WTC11 (cell line): ENCODE results near the gene IL6R. TPM values are rescaled to one million over a fixed set of nuclear protein-coding genes. Genes with fewer than 3 reads are reported as not detected.

Experiments used
- ATAC-seq: fragments of 200-7000 bp; cut with Tn5 transposase; 2 replicates; pipeline ENCODE4 v1.10.0; 2021; ENCODE audit warnings: mild to moderate bottlenecking, moderate library complexity
- CTCF ChIA-PET: fragments of 300-600 bp; sonication (Branson Sonifier 250); formaldehyde crosslinking; loops from one replicate; lab custom pipeline; 2021; ENCODE audit warnings: antibody characterized with exemption; lab: Charles Lee
- POLR2A ChIA-PET: fragments of 350-600 bp; sonication (Branson Sonifier 250); formaldehyde crosslinking; loops from one replicate; lab custom pipeline; 2021; ENCODE audit warnings: antibody characterized with exemption; lab: Charles Lee
- DNase-seq: peaks from one replicate; pipeline ENCODE4 v3.0.0; 2021; ENCODE audit warnings: low spot score
- H3K27ac Mint-ChIP-seq: 2 replicates; pipeline ENCODE4 v1.8.0; 2021; ENCODE audit warnings: mixed read lengths
- H3K27me3 Mint-ChIP-seq: 2 replicates; pipeline ENCODE4 v1.8.0; 2021; ENCODE audit warnings: low read depth, mild to moderate bottlenecking, moderate library complexity, mixed read lengths
- H3K36me3 Mint-ChIP-seq: 2 replicates; pipeline ENCODE4 v1.8.0; 2021; ENCODE audit warnings: mixed read lengths
- H3K4me1 Mint-ChIP-seq: 2 replicates; pipeline ENCODE4 v1.8.0; 2022; ENCODE audit warnings: mixed read lengths
- H3K4me3 Mint-ChIP-seq: 2 replicates; pipeline ENCODE4 v1.8.0; 2021; ENCODE audit warnings: mild to moderate bottlenecking, moderate library complexity, mixed read lengths
- H3K9me3 Mint-ChIP-seq: 2 replicates; pipeline ENCODE4 v1.8.0; 2021; ENCODE audit warnings: mixed read lengths
- ATF1 ChIP-seq: sonication (generic); formaldehyde crosslinking; IDR thresholded peaks from 2 replicates; pipeline ENCODE4 v1.8.1; 2023; ENCODE audit warnings: mild to moderate bottlenecking, moderate library complexity, missing genetic modification reagents
- ATF3 ChIP-seq: sonication (generic); formaldehyde crosslinking; conservative IDR thresholded peaks from 2 replicates; pipeline ENCODE4 v1.8.1; 2022; ENCODE audit warnings: mild to moderate bottlenecking, missing genetic modification reagents
- E2F4 ChIP-seq: sonication (generic); formaldehyde crosslinking; IDR thresholded peaks from 2 replicates; pipeline ENCODE4 v1.8.1; 2022; ENCODE audit warnings: low read depth, mild to moderate bottlenecking, moderate library complexity, missing genetic modification reagents, borderline replicate concordance
- ERG ChIP-seq: fragments of 250-450 bp; sonication (Bioruptor Pico); IDR thresholded peaks from 2 replicates; pipeline ENCODE4 v1.8.0; 2021; ENCODE audit warnings: mild to moderate bottlenecking
- FOXJ3 ChIP-seq: sonication (generic); formaldehyde crosslinking; IDR thresholded peaks from 2 replicates; pipeline ENCODE4 v1.9.0; 2021; ENCODE audit warnings: missing genetic modification reagents, mild to moderate bottlenecking, borderline replicate concordance
- FOXK1 ChIP-seq: sonication (generic); formaldehyde crosslinking; IDR thresholded peaks from 2 replicates; pipeline ENCODE4 v1.8.0; 2022; ENCODE audit warnings: mild to moderate bottlenecking, moderate library complexity, missing genetic modification reagents
- HMGXB4 ChIP-seq: sonication (generic); formaldehyde crosslinking; IDR thresholded peaks from 2 replicates; pipeline ENCODE4 v1.8.1; 2023; ENCODE audit warnings: mild to moderate bottlenecking, moderate library complexity, missing genetic modification reagents
- MAX ChIP-seq: sonication (generic); formaldehyde crosslinking; IDR thresholded peaks from 2 replicates; pipeline ENCODE4 v1.8.0; 2022; ENCODE audit warnings: mild to moderate bottlenecking, missing genetic modification reagents
- MYBL2 ChIP-seq: sonication (generic); formaldehyde crosslinking; IDR thresholded peaks from 2 replicates; pipeline ENCODE4 v1.8.1; 2023; ENCODE audit warnings: mild to moderate bottlenecking, moderate library complexity, missing genetic modification reagents
- TP53 ChIP-seq: sonication (generic); formaldehyde crosslinking; IDR thresholded peaks from 2 replicates; pipeline ENCODE4 v1.8.1; 2023; ENCODE audit warnings: mild to moderate bottlenecking, missing genetic modification reagents
- USF2 ChIP-seq: sonication (generic); formaldehyde crosslinking; IDR thresholded peaks from 2 replicates; pipeline ENCODE4 v1.8.1; 2023; ENCODE audit warnings: mild to moderate bottlenecking, missing genetic modification reagents, moderate library complexity
- ZMAT4 ChIP-seq: fragments of 250-450 bp; sonication (Bioruptor Pico); IDR thresholded peaks from 2 replicates; pipeline ENCODE4 v1.9.0; 2021; ENCODE audit warnings: mild to moderate bottlenecking
- ZNF317 ChIP-seq: sonication (generic); formaldehyde crosslinking; IDR thresholded peaks from 2 replicates; pipeline ENCODE4 v1.8.1; 2023; ENCODE audit warnings: low read depth, mild to moderate bottlenecking, moderate library complexity, missing genetic modification reagents, borderline replicate concordance
- ZNF416 ChIP-seq: fragments of 250-450 bp; sonication (Bioruptor Pico); IDR thresholded peaks from 2 replicates; pipeline ENCODE4 v1.9.0; 2021; ENCODE audit warnings: mild to moderate bottlenecking, inconsistent platforms
- ZNF425 ChIP-seq: fragments of 250-450 bp; sonication (Bioruptor Pico); conservative IDR thresholded peaks from 2 replicates; pipeline ENCODE4 v1.9.0; 2021; ENCODE audit warnings: mild to moderate bottlenecking
- ZNF512 ChIP-seq: sonication (generic); formaldehyde crosslinking; IDR thresholded peaks from 2 replicates; pipeline ENCODE4 v1.8.1; 2022; ENCODE audit warnings: missing genetic modification reagents, borderline replicate concordance
- ZSCAN18 ChIP-seq: fragments of 250-450 bp; sonication (Bioruptor Pico); IDR thresholded peaks from 2 replicates; pipeline ENCODE4 v2.1.2; 2022; ENCODE audit warnings: mild to moderate bottlenecking, moderate library complexity
- total RNA-seq: library from RNA; stranded (reverse); gene quantifications from 3 replicates; pipeline ENCODE4 v1.2.3, GENCODE V29; 2021

The IL6R gene
- total RNA-seq, 1 experiment from 2014 or later: 7.0 TPM

GRCh38 chr1:154446292-154446691 lies 41.1 kb downstream of the IL6R start (continued):
- no peak for TF ChIP-seq MAX (CRISPR knock-in tag)
- TF ChIP-seq HMGXB4 (CRISPR knock-in tag): no peak
- no peak for TF ChIP-seq USF2 (CRISPR knock-in tag)
- no peak for TF ChIP-seq ATF1

GRCh38 chr1:154446789-154447188 lies 41.6 kb downstream of the IL6R start:
- H3K36me3 Mint-ChIP-seq: no peaks in the 10 kb centered on the region
- no peaks in the 10 kb centered on the region for H3K27me3 Mint-ChIP-seq
- H3K9me3 Mint-ChIP-seq: no peaks in the 10 kb centered on the region
- ChIA-PET POLR2A (no interaction called here), CTCF (no interaction called here)
- no peak overlapping the region for H3K27ac Mint-ChIP-seq
- DNase-seq (no peak), ATAC-seq (no peak)
- peaks cover 4% of the 10 kb centered on the region for H3K4me1 Mint-ChIP-seq
- no peak overlapping the region for H3K4me3 Mint-ChIP-seq
- no peak for TF ChIP-seq E2F4 (CRISPR knock-in tag)
- TF ChIP-seq ZNF416 (CRISPR knock-in tag): no peak
- no peak for TF ChIP-seq ZNF317 (CRISPR knock-in tag)
- no peak for TF ChIP-seq FOXK1 (CRISPR knock-in tag)
- no peak for TF ChIP-seq TP53 (CRISPR knock-in tag)
- TF ChIP-seq FOXJ3 (CRISPR knock-in tag): no peak

- Mint-ChIP-seq H3K36me3 (no peaks in the 10 kb centered on the region), H3K4me3 (no peak overlapping the region), H3K27ac (no peak overlapping the region), H3K4me1 (no peaks in the 10 kb centered on the region), H3K27me3 (no peaks in the 10 kb centered on the region), H3K9me3 (no peaks in the 10 kb centered on the region)
- DNase-seq (no peak), ATAC-seq (no peak)
- POLR2A ChIA-PET: interaction anchor here (0.7 kb wide), 1 partner anchor 239 kb away, joined by 4 read pairs; no protein-coding TSS in a partner anchor
- CTCF ChIA-PET: interaction anchor here (1.4 kb wide), 1 partner anchor 98 kb away, joined by 4 read pairs; no protein-coding TSS in a partner anchor
- no peak for TF ChIP-seq ATF1
- TF ChIP-seq USF2 (CRISPR knock-in tag): no peak
- TF ChIP-seq MYBL2 (CRISPR knock-in tag): no peak
- no peak for TF ChIP-seq ZMAT4 (CRISPR knock-in tag)
- no peak for TF ChIP-seq FOXJ3 (CRISPR knock-in tag)
- no peak for TF ChIP-seq ZNF425 (CRISPR knock-in tag)
- TF ChIP-seq ZSCAN18: no peak
- TF ChIP-seq ERG (CRISPR knock-in tag): no peak
- TF ChIP-seq ZNF512: no peak
- no peak for TF ChIP-seq ATF3 (CRISPR knock-in tag)
Measured at GRCh38 chr1:154448331-154448811, 43.2 kb downstream of the IL6R start.
